ENCODE measurements around the gene STRIP2. TPM values are rescaled to one million over a fixed set of nuclear protein-coding genes. Genes with fewer than 3 reads are reported as not detected.
A peak's percentile ranks its signal among the peaks of the same experiment; 100 is the strongest.

Gene STRIP2
- total RNA-seq, 4 donors from 2014 or later: 0.54 to 1.7 (median 1.3) TPM

DNA sequence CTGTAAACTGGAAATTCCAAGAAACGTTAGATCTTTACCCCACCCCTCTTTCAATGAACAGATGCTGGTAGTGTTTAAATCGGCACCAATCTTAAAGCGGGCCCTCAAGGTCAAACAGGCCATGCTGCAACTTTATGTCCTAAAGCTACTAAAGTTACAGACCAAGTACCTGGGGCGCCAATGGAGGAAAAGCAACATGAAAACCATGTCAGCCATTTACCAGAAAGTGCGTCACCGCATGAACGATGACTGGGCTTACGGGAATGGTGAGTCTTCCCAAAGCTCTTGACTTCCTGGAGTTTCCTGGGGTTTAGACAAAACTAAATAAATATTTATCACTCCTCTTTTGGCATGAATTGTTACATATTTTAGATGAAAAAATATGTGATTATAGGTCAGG, 48.5 kb downstream of the STRIP2 start:
- Histone ChIP-seq H3K4me1 (no peaks in the 10 kb centered on the region), H3K36me3 (no peaks in the 10 kb centered on the region), H3K27ac (no peak overlapping the region), H3K4me3 (no peak overlapping the region), H3K27me3 (no peaks in the 10 kb centered on the region), H3K9me3 (no peaks in the 10 kb centered on the region)
- no peak for DNase-seq
- no peak for TF ChIP-seq POLR2A (IDR thresholded peaks at IDR 0.05)
- TF ChIP-seq, protein P1, sequence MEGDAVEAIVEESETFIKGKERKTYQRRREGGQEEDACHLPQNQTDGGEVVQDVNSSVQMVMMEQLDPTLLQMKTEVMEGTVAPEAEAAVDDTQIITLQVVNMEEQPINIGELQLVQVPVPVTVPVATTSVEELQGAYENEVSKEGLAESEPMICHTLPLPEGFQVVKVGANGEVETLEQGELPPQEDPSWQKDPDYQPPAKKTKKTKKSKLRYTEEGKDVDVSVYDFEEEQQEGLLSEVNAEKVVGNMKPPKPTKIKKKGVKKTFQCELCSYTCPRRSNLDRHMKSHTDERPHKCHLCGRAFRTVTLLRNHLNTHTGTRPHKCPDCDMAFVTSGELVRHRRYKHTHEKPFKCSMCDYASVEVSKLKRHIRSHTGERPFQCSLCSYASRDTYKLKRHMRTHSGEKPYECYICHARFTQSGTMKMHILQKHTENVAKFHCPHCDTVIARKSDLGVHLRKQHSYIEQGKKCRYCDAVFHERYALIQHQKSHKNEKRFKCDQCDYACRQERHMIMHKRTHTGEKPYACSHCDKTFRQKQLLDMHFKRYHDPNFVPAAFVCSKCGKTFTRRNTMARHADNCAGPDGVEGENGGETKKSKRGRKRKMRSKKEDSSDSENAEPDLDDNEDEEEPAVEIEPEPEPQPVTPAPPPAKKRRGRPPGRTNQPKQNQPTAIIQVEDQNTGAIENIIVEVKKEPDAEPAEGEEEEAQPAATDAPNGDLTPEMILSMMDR (IDR thresholded peaks at IDR 0.05): no peak

DNA sequence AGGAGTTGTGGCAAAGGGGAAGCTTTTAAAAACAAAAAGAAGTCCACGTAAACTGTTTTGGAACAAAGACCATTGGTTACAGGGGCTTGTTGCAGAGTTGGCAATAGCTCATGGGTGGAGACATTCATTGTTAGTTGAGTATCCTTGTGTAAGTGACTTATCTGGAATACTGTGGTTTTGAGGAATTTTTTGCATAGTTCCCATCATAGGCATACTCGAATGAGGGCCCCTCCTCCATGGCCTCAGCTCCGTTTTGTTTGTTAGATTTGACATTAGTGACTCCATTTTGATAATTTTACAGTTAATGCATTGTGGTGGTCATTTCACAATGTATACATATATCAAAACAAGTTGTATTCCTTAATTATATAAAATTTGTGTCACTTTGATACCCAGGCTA, 55.3 kb downstream of the STRIP2 start:
- no peak for DNase-seq
- H3K27ac ChIP-seq: no peak overlapping the region
- TF ChIP-seq, protein P1 (IDR thresholded peaks at IDR 0.05): no peak
- no peak for TF ChIP-seq POLR2A (IDR thresholded peaks at IDR 0.05)
- H3K4me1 ChIP-seq: no peaks in the 10 kb centered on the region
- H3K4me3 ChIP-seq: no peak overlapping the region
- no peaks in the 10 kb centered on the region for H3K27me3 ChIP-seq
- H3K36me3 ChIP-seq: no peaks in the 10 kb centered on the region
- no peaks in the 10 kb centered on the region for H3K9me3 ChIP-seq

DNA sequence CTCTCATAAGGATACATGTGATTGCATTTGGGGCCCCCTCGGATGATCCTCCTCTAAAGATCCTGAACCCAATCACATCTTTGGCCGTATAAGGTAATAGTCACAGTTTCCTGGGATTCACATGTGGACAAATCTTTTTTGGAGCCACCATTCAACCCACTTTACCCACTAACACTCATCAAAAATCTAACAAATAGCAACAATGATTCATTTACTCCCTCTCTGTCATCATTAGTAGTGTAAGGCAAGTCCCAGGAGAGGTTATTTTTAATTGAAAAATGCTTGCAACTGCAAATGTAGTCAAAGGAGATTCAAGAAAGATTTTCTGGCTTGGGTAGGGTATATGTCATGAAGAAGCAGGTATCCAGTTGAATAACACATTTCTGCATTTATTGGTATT, 58.2 kb downstream of the STRIP2 start:
- H3K36me3 ChIP-seq: no peaks in the 10 kb centered on the region
- no peaks in the 10 kb centered on the region for H3K9me3 ChIP-seq
- H3K4me3 ChIP-seq: no peak overlapping the region
- no peaks in the 10 kb centered on the region for H3K4me1 ChIP-seq
- no peaks in the 10 kb centered on the region for H3K27me3 ChIP-seq
- TF ChIP-seq, protein P1 (IDR thresholded peaks at IDR 0.05): no peak
- TF ChIP-seq POLR2A (IDR thresholded peaks at IDR 0.05): no peak
- DNase-seq: no peak
- H3K27ac ChIP-seq: no peak overlapping the region

DNA sequence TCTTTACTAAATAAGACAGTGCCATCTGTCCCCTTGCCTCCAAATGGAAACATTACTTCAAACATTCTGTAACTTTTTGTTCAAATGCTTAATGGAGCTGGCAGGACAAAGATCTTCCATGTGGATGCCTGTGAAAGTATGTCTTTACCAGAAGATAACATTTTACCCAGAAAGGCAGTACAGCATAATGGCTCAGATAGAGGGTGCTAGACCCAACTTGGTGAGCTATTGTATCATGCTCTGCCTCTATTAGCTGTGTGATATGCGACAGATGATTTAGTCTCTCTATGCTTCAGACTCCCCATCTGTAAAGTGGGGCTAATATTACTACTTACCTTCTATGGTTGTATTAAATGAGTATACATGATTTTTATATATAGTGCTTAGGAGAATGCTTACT, 59.3 kb downstream of the STRIP2 start:
- no peaks in the 10 kb centered on the region for H3K27me3 ChIP-seq
- H3K9me3 ChIP-seq: no peaks in the 10 kb centered on the region
- H3K27ac ChIP-seq: peak overlapping the region in 2 of 4 donors; percentile 19 to 38
- no peaks in the 10 kb centered on the region for H3K4me1 ChIP-seq
- no peak for DNase-seq
- no peak for TF ChIP-seq POLR2A (IDR thresholded peaks at IDR 0.05)
- TF ChIP-seq, protein P1 (IDR thresholded peaks at IDR 0.05): no peak
- H3K36me3 ChIP-seq: no peaks in the 10 kb centered on the region
- H3K4me3 ChIP-seq: no peak overlapping the region

DNA sequence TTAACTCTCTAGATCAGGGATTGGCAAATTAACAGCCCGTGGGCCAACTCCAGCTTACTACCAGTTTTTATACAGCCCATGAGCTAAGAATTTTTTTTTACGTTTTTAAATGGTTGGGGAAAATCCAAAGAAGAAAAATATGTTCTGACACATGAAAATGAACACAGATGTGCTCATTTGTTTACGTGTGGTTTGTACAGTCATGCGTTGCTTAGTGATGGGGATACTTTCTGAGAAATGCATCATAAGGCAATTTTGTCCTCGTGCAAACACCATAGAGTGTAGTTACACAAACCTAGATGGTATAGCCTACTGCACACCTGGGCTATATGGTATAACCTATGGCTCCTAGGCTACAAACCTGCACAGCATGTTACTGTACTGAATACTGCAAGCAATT, 59.8 kb downstream of the STRIP2 start:
- TF ChIP-seq POLR2A (IDR thresholded peaks at IDR 0.05): no peak
- TF ChIP-seq, protein P1 (IDR thresholded peaks at IDR 0.05): no peak
- no peak for DNase-seq

DNA sequence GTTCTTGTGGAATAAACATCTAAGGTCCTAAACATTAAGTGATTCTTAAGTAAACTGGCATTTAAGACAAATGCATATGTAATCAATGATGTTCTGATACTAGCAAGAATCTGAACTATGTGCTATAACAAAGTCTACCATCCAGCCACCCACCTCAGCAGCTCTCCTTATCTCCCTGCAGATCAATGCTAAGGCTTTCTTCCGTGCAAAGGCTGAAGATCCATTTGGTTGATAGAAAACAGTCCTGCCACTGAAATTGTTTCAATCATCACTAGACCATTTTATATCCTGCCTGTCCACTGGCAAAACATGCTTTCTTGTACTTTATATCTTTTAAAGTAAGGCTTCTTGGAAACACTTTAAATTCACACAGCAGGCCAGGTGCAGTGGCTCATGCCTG, 61.8 kb downstream of the STRIP2 start:
- Histone ChIP-seq H3K4me3 (no peak overlapping the region), H3K9me3 (no peaks in the 10 kb centered on the region), H3K27ac (no peak overlapping the region)

More for the DNA sequence above, 59.8 kb downstream of the STRIP2 start:
- Histone ChIP-seq H3K27me3 (no peaks in the 10 kb centered on the region), H3K27ac (peak overlapping the region in 2 of 4 donors; percentile 19 to 38), H3K9me3 (no peaks in the 10 kb centered on the region), H3K36me3 (no peaks in the 10 kb centered on the region), H3K4me3 (no peak overlapping the region), H3K4me1 (no peaks in the 10 kb centered on the region)

More for the DNA sequence above, 61.8 kb downstream of the STRIP2 start:
- no peak for DNase-seq
- H3K27me3 ChIP-seq: no peaks in the 10 kb centered on the region
- no peak for TF ChIP-seq POLR2A (IDR thresholded peaks at IDR 0.05)
- TF ChIP-seq, protein P1 (IDR thresholded peaks at IDR 0.05): no peak
- no peaks in the 10 kb centered on the region for H3K36me3 ChIP-seq
- no peaks in the 10 kb centered on the region for H3K4me1 ChIP-seq
